ENCODE results near the gene INO80C.
"Not testable (repeated sequence)": the region's sequence is repeated elsewhere in the genome, so short reads cannot be mapped to it uniquely, and the experiment has no call there.

INO80C gene

GRCh38 chr18:35487525-35487924 is 10.2 kb downstream of the INO80C start:
- DNase-seq: not testable (repeated sequence)

- no peak for DNase-seq
Observed at GRCh38 chr18:35485852-35486251, 11.9 kb downstream of the INO80C start.

GRCh38 chr18:35484034-35484433 is 13.7 kb downstream of the INO80C start:
- DNase-seq: no peak

GRCh38 chr18:35481960-35482366 is 15.8 kb downstream of the INO80C start:
- DNase-seq: no peak

GRCh38 chr18:35479911-35480586 is 17.7 kb downstream of the INO80C start:
- no peak for DNase-seq

- no peak for DNase-seq
Observed at GRCh38 chr18:35478520-35479435, 19.0 kb downstream of the INO80C start.

GRCh38 chr18:35477974-35478373 is 19.8 kb downstream of the INO80C start:
- DNase-seq: no peak

GRCh38 chr18:35477497-35477896 is 20.3 kb downstream of the INO80C start:
- DNase-seq: no peak

- DNase-seq: no peak
Observed at GRCh38 chr18:35474884-35475283, 22.9 kb downstream of the INO80C start.

GRCh38 chr18:35473562-35473961 is 24.2 kb downstream of the INO80C start:
- DNase-seq: no peak

GRCh38 chr18:35470435-35470834 is 27.3 kb downstream of the INO80C start:
- DNase-seq: peak in 1 of 2 experiments; percentile 2

GRCh38 chr18:35469725-35470124 is 28.0 kb downstream of the INO80C start:
- DNase-seq: no peak

- no peak for DNase-seq
Observed at GRCh38 chr18:35468711-35469110, 29.0 kb downstream of the INO80C start.

- DNase-seq: no peak
Observed at GRCh38 chr18:35467624-35468016, 30.1 kb downstream of the INO80C start.

GRCh38 chr18:35466815-35467623 is 30.7 kb downstream of the INO80C start:
- DNase-seq: no peak

GRCh38 chr18:35466334-35466733 is 31.4 kb downstream of the INO80C start:
- DNase-seq: no peak

GRCh38 chr18:35465329-35465728 is 32.4 kb downstream of the INO80C start:
- no peak for DNase-seq

- DNase-seq: no peak
Observed at GRCh38 chr18:35464831-35465279, 32.9 kb downstream of the INO80C start.

- DNase-seq: no peak
Observed at GRCh38 chr18:35463827-35464226, 33.9 kb downstream of the INO80C start.

GRCh38 chr18:35463050-35463449 is 34.7 kb downstream of the INO80C start:
- no peak for DNase-seq

GRCh38 chr18:35460736-35461161 is 37.0 kb downstream of the INO80C start:
- no peak for DNase-seq

GRCh38 chr18:35459997-35460396 is 37.8 kb downstream of the INO80C start:
- no peak for DNase-seq

Data from cerebellar nuclear complex (tissue), 1 donor.